ENCODE results near the gene TSPAN15.

TSPAN15 gene

DNA sequence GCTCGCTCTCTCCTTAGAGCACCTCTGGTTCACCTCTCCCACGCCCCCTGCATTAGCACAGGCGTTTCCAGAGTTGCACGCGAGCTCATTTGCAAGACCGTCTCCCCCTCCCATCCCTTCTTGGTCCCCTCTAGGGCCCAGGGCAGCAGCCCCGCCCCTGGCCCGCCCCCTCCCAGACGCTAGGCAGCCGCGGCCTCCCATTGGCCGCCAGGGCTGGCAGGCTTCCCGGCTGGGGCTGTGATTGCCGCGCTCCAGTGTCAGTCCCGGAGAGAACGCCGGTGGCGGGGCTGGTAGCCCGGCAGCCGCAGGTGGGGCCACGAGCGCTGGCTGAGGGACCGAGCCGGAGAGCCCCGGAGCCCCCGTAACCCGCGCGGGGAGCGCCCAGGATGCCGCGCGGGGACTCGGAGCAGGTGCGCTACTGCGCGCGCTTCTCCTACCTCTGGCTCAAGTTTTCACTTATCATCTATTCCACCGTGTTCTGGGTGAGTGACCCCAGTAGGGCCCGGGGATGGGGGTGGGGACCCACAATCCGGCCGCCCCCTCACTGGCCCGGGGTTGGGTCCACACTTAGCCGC, at the start of gene TSPAN15:
TSPAN15 (plus strand) TSS at position 257 of the 575 bp plus-strand sequence; CDS start at position 387, 130 bp downstream.
- DNase-seq (ENCODE audit: low read depth) = no peak

DNA sequence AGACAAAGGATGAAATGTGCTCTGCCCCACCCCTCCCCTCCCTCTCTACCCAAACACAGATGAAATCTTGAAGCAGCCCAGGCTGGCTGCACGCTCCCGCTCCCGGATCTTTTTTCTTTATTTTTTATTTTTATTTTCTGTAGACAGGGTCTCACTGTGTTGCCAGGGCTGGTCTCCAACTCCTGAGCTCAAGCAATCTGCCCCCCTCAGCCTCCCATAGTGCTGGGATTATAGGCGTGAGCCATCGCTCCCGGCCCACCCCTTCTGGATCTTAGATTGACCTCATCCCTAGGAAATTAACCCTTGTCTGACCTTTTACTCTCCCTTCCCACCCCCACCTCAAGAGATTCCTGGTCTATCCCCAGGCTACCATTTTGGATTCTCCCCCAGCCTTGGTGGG, 48.9 kb upstream of the TSPAN15 start:
- no peak for DNase-seq (ENCODE audit: low read depth)

DNA sequence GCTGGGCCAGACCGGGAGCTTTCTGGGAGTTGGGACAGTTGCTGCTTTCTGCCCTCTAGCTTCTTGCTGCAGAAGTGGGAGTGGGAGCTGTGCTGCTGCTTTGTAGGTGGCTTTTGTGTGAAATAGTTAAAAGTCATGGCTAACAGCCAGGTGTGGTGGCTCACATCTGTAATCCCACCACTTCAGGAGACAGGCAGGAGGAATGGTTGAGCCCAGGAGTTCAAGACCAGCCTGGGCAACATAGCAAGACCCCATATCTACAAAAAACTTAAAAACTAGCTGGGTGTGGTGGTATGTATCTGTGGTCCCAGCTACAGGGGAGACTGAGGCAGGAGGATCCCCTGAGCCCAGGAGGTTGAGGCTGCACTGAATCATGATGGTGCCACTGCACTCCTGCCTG, 48.2 kb upstream of the TSPAN15 start:
- DNase-seq (ENCODE audit: low read depth) = no peak

DNA sequence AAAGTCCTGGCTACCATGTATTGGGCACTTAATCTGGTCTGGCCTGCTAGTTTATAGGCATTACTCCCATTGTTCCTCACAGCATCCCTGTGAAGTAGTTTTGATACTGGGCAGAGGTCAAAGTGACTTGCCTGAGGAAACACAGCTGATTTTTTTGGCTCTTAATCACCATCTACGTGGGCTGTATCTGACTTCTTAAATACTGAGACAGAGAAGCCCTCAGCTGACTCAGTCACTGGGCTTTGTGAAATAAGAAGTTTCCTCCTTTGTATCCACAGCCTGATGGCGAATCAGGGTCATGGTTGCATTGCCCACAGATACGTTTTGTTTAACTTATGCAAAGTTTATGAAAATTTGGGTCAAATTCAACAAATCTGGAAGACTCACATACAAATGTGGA, 47.7 kb upstream of the TSPAN15 start:
- DNase-seq (ENCODE audit: low read depth) = no peak

DNA sequence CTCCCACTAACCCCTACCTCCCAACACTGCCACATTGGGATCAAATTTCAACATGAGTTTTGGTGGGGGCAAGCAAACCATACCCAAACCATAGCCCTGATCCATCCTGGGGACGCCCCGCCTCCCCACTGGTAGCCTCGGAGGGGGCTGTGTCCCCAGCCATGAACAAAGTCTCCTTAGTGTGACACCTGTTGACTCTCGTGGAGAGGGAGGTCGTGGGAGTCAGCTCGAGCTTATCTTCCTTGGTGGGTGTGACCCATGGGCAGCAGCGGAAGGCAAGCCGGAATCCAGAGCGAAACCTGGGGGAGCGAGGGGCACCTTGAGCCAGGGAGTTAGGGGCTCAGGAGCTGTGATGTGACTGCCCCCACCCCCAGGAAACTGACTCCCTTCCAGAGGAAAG, 46.5 kb upstream of the TSPAN15 start:
- no peak for DNase-seq (ENCODE audit: low read depth)

DNA sequence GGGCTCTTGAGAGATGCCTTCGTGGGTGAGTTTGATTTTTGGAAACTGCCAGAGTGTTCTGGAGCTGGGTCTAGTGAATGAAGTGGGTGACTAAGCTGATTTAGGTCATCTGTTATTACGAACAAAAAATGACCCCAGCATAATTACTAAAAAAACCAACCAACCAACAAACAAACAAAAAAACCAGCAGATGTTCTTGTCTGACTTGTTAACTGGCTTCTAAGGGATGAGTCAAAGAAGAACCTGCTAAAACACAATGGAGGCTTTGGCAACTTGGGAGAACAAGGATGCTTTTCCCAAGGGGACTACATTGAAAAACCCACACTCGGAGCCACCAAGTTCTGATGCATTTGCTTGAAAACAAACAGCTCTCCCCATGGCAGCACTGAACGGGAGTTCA, 46.0 kb upstream of the TSPAN15 start:
- no peak for DNase-seq (ENCODE audit: low read depth)

DNA sequence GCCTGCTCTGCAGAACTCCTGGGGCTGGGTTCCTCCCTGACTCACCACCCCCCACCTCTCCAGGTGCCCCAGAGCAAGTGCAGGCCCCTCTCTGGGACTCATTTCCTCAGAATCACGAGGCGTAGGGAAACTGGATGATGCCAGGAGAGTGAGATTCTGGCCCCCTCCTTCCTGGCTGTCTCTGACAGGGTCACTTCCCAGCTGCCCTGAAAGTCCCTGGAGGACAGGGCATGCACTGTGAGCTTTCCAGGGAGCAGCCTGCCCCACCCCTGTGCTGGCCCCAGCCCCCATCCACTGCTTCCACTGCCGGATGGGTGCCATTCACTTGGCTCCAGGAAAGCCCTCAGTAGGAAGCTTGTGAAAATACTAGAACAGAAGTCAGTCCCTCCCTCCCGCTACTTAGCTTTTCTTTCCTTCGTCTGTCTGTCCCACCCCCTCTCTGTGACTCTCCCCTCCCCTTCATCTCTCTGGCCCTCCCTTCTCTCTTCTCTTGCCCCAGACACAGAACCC, 44.9 kb upstream of the TSPAN15 start:
- no peak for DNase-seq (ENCODE audit: low read depth)

DNA sequence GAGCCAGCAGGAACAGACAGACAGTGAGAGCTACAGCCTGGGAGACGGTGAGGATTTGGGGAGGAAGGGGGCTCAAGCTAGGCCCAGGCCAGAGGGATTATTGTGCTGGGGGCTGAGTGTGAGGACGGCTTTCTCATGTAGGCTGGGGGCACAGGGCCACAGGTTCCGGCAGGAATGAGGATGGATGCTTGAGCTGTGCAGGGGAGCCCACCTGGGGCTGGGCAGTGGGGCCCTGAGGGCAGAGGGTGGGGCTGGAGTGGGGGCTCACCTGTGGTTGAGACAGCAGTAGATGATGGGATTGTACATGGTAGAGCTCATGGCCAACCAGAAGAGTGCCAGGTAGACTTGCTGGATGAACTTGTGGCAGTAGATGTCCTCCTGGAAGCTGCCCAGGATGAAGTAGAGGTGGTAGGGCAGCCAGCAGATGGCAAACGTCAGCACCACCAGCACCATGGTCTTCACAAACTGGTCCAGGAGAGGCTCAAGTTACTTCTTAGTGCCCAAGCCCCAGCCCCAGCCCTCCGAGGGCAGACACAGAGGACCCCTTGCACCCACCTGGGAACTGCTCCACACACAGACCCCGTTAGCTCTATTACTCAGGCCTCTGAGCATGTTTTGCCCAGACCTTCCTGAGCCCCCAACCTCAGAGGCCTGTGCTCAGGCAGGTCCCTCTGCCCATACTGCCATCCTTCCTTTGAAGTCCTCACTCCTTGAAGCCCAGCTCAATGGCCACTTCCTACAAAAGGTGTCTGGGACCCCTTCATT, 44.3 kb upstream of the TSPAN15 start:
- DNase-seq (ENCODE audit: low read depth) = no peak

DNA sequence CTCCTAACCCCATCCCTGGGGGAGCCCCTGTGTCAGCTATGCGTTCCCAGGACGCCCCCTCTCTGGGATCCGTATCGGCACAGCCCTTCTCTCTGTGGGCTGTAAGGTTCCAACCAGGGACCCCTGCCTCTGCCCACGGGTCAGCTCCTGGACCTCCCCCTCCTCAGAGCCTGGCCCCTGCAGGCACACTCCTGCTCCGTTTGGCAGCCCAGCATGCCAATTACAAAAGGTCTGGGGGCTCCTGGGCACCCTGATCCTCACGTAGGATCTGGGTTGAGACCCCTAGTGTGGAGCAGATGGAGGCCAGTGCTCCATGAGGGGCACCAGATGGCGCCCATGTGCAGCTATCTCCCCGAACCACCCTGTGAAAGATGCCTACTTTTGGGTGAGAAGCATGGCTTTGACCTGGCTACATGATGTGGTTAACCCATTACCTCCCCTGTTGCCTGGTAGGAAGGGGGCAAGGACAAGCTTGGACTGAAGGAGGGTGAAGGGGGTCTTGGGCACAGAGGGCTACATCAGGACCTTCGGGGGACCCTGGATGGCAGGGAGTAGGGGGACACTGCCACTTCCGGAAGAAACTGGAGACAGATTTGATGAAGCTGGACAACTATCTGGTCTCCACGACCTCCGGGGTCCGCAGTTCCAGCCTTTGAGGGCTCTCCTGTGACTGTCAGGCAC, 43.5 kb upstream of the TSPAN15 start:
- no peak for DNase-seq (ENCODE audit: low read depth)

DNA sequence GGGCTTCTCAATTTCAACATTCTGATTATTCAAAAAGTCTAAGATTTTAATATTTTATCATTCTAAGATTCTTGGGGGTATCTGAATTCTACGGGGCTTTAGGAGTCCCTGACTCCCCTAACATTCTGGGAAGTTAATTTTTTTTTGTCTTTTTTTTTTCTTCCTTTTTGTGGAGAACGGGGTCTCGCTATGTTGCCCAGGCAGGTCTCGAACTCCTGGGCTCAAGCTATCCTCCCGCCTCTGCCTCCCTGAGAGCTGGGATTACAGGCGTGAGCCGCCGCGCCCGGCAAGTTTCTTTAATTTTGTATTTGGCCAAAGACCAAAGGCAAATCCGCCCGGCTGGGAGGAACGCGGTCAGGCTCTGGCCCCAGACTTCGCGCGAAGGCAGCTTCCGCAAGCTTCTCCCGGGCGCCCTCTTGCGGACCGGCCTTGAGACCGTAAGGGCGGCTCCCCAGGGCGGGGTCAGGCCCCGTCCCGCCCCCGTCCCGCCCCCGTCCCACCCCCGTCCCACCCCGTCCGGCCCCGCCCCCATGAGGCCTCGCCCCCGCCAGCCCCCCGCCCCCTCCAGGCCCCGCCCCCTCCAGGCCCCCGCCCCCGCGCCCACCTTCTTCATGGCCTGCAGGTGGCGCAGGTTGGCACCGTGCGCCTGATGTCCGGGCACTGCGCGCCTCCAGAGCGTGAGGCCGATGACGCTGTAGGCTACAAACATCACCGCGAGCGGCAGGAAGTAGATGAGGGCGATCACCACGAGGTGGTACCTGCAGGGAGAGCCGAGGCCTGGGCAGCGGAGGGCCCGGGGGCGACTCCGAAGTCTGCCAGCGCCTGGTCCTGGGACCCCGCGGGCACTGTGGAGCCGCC, 42.7 kb upstream of the TSPAN15 start:
- DNase-seq (ENCODE audit: low read depth) = peak; percentile 57

DNA sequence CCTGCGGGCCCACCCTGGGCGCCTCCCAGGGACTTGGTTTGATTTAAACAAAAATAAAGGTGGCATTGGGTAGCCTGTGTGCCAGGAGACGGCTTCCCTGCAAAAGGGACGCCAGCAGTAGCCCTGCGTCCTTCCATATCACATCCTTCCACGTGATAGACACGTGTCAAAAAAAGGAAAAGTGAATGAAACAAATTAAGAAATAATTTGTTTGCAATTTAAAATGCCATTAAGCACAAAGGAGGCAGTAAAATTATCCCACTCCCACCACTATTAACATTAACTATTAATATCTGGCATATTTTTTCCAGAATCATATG, 42.1 kb upstream of the TSPAN15 start:
- no peak for DNase-seq (ENCODE audit: low read depth)

DNA sequence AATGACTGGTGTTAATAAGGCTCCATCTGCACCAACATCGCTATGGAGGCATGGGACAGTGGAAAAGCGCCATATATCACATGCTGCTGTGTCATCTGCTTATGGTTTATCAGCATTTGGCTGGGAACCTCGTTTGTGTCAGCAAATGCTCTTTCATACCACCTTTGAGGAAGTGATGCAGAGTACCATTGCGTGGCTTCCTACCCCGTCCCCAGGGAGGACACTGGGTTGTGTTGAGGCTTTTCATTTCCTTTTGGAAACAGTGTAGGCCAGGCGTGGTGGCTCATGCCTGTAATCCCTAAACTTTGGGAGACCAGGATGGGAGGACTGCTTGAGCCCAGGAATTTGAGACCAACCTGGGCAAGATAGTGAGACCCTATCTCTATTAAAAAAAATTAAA, 41.3 kb upstream of the TSPAN15 start:
- DNase-seq (ENCODE audit: low read depth) = no peak

DNA sequence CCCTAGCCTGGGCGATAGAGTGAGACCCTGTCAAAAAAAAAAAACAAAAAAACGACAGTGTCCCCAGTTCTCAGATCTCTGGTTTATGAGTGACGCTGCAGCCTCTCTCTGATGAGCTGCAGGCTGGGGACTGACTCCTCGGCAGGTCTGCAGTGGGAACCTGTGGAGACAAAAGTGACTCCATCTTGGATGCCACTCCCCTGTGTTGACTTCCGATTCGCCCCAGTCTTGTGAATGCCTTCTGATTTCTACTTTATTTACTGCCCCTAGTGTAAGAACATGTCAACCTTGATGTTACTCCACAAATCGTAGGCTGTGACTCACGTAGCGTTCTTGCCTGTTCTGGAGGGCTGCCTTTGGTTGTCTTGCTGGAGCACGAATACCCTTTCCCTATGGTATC, 40.8 kb upstream of the TSPAN15 start:
- no peak for DNase-seq (ENCODE audit: low read depth)

DNA sequence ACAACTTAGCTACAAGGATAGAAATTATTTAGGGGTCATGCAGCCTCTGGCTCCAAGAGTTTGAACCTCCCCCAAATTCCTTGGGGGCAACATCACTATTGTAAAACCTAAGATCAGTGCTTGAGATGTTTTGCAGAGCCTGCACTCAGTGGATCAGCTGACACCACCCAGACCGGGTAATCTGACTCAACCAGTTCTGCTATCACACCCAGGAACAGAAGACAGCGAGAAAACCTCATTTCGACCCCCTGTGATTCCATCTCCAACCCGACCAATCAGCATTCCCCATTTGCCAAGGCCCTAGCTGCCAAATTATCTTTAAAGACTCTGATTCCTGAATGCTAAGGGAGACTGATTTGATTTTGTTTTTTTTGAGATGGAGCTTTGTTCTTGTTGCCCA, 39.8 kb upstream of the TSPAN15 start:
- DNase-seq (ENCODE audit: low read depth) = no peak

DNA sequence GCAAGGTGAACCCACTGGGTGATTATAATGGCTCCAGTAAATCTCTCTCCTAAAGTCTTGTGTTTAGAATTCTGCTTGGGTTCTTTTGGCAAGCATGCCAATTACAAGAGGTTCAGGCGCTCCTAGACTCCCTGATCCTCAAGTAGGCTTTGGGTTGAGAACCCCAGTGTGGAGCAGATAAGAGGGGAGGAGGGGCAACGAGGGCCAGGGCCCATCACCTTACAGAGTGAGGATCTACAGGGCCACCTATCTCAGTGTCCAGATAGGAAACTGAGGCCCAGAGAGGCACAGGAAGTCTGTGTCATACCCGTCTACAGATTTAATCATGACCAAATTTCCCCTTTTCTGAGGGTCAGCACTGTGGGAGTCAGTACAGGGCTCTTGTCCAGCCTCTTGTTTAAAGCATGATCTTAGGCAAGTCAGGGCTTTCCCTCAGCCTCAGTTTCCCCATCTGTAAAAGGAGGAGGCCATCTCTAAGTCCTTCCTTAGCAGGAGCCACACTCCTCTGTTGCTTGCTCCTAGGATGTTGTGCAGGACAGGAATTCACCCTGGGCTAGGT, 39.0 kb upstream of the TSPAN15 start:
- no peak for DNase-seq (ENCODE audit: low read depth)

DNA sequence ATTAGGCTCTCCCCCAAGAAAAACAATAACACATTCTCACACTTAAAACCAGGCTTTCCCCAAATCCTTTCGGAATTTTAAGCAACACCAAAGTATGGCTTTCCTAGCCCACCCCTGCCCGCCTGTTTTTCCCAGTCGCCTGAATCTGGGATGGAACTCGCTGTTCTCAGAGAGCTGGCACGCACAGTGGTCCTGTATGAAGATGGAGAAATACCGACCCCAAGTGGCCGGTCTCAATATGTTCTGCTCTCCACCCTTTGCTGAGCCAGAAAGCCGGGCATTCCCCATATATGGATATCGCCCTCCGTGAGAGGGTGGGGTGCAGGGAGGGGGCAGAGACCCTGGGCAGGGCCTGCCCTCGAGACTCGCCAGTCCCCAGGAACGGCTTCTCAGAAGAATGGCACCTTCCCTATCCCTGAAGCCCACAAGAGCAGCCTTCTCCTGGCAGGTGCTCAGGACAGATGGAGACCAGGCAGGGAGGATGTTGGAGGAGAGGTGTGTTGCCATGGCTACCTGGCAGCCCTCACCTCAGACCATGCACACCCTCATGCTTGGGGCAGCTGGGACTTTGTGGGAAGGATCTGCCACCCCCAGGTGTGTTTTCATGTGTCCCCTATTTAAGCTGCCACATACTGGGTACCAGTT, 37.9 kb upstream of the TSPAN15 start:
- peak; percentile 30 for DNase-seq (ENCODE audit: low read depth)

DNA sequence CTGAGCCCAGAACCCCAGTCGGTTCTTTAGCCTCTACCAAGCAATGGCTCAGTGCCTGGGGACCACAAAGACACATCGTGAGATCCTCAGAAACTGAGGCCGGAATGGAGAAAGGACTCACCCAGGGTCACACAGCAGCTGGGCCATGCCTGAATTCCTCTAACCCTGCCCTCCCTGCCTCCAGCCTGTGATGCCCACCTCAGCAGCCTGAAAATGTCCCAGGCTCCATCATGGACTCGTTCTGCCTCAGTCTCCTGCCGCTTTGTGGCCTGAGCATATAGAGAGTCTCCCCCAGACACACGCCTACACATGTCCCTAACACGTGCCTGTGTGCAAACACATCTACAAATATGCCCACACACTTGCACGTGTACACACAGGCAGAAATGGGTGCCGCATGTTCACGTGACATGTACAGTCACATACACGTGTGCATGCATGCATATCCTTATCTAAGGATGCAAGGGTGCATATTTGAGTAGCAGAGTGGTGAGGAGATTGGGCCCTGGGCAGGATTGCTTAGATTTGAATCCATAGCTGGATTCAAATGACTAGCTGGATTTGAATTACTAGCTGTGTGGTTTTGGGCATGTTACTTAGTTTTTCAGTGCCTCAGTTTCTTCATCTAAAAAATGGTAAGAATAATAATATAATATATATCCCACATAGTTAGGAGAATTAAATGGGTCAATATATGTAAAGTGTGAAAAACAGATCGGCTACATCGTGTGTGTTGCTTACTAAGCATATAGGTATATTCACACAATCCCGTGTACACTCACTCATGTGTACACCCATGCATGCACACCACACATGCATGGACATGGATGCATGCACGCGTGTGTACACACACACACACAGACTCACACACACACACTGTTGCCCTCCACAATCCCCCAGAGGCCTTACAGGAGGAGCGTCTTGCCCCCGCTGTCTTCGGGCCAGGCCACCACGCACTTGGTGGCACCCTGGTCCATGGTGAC, 36.9 kb upstream of the TSPAN15 start:
- DNase-seq (ENCODE audit: low read depth) = no peak

DNA sequence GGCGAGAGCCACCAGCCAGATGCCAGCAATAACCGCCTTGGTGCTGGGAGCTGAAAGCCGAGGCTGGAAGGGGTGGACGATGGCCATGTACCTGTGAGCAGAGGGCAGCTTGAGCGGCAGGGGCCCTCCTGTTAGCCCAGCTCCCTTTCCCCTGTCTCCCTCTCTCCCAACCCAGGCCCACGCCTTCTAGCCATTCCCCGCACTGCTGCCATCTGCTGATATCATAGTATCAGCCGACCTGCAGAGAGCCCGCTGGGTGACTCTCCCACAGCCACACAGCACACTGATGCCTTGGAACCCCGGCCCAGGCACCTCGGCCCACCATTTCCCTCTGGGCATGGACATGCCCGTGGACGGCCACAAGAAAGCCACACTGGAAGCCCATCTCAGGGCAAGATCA, 36.2 kb upstream of the TSPAN15 start:
- no peak for DNase-seq (ENCODE audit: low read depth)

DNA sequence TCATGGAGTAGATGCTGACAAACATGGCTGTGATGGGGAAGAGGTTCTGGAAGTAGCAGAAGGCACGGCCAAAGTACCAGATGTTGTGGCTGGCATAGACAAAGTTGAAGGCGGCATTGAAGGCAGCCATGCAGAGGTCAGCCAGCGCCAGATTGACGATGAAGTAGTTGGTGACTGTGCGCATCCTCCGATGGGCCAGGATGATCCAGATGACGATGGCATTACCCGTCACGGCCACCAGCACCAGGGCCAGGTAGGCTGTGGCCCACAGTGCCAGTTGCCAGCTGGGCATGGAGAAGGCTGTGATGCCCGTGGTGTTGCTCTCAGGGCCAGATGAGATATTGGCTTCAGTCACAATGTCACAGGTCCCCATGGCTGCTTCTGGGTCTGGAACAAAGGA, 35.3 kb upstream of the TSPAN15 start:
- DNase-seq (ENCODE audit: low read depth) = no peak

DNA sequence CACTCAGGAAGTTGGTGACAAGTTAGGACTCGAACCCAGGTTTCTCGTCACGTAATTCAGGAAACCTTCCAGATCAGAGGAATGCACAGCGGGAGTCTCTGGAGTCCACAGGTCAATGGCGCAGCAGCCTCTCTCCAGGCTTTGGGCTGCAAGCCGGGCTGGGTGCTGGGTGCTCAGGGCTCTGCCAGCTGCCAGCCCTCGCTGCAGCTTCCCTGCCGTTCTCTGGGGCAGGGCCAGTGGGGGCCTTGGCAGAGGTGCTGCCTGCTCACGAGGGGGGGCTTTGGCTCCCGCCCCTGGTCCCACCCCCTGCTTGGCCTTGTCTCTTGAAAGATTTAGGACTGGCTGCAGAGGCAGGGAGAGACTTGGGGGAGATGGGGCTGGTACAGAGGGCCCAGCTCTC, 34.6 kb upstream of the TSPAN15 start, which contains the start of gene TACR2:
TACR2 (minus strand) TSS at position 224 of the 400 bp plus-strand sequence. CDS start 595 bp downstream, outside the sequence.
- no peak for DNase-seq (ENCODE audit: low read depth)
